Stimulated activated CD8-positive, alpha-beta memory T cell treated with anti-CD3 and anti-CD28 coated beads, Interleukin-2, amount 100 ng/mL, for 48 hours (primary cell): ENCODE measurements around the gene ZNHIT2.
"Not testable (repeated sequence)": the region's sequence is repeated elsewhere in the genome, so short reads cannot be mapped to it uniquely, and the experiment has no call there.

ENCODE experiments used
- DNase-seq, 2 donors: peaks; one replicate each; pipeline ENCODE4 v3.0.0-alpha.2; 2020; ENCODE audit warnings: low read depth in 2 of 2

ZNHIT2 gene

DNA sequence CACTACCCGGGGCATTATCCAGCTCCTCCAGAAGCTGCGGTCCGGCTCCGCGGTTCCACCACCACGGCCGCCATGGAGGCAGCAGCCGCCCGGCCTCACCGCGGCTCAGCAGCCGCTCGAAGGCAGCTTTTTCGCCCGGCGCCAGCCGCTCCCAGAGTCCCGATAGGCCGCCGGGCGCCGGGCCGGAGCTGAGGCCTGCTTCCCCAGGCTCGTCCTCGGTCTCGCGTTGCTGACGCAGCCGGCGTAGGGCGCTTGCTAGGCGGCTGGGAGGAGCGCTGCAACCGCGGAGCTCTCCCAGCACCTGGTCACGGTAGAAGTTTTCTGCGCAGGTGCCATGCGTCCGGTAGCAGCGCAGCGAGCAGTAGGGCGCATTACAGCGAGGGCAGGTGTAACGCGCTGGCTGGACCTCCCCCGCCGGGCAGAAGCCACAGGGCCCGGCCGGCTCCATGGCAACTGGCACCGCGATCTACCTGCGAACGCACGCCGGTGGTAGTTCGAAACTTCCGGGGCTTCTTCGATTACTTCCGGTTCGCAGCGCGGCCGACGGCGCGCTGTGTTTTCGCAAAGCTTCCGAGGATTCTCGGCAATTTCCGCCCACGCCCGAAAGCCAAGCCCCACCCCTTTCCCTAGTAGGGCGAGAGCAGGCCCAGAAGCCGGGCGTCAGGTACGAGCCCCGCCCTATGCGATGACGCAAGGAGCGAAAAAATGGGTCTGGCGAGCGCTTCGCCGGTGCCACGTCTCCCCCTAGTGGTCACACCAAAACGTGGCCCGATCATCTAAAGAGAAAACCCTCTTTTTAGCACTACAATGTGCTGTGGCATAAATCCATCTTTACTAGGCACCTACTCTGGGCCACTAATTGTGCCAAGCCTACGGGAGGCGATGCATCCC, at the start of gene ZNHIT2:
ZNHIT2 (minus strand) TSS at position 496 of the 891 bp plus-strand sequence; CDS start at position 448, 48 bp downstream.
- DNase-seq = peak; percentile 100

DNA sequence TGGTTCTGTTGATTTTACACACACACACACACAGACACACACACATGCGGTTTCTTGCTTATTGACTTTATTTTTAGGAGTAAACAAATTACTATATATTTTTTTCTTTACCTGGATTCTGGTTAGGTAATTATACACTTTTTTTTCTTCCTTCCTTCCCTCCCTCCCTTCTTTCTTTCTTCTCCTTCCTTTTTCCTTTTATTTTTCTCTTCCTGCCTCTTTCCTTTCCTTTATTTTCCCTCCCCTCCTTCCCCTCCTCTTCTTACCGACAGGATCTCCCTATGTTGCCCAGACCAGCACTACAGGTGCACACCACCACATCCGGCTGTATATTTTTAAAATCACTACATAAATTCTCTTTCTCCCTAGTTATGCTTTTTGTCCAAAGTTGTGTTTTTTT, 49.4 kb upstream of the ZNHIT2 start:
- DNase-seq = no peak

DNA sequence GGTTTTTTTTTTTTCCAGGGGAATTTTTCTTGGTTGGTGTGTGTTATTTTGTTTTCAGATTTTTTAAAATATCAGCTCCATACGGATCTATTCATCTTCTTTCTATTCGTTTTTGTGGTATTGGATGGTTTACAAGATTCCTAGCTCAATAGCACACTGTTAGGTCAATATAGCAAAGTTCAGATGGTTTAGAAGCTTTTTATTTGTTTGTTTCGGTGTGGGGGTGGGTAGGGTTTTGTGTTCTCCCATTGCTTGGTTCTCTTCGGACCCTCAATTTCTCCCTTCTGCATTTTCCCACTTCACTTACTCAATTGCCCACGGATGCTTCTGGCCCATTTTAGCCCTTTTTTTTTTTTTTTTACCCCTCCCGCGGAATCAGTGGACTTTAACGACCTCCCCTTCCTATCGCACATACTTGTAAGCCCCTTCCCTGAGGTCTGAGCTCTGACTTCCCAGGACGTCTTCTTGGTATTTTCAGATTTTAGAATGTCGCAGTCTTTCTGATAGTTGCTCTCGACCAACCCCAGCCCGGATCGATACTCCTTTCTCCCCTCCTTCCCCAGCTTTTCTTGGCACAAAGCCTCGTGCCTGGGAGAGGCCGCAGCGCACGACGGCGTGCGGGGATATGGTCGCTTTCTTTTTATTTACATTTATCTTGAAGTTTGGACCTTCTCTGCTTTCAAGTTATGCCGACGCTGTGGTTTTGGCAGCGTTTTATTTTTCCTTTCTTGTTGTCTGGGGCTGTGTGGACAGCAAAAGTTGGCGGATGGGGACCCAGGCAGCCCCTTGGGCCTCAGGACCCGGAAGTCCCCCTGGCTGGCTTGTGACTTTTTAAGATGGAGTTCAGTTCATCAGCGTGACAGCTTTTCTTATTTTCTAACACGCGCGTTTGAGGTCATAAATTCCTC, 48.2 kb upstream of the ZNHIT2 start:
- no peak for DNase-seq

DNA sequence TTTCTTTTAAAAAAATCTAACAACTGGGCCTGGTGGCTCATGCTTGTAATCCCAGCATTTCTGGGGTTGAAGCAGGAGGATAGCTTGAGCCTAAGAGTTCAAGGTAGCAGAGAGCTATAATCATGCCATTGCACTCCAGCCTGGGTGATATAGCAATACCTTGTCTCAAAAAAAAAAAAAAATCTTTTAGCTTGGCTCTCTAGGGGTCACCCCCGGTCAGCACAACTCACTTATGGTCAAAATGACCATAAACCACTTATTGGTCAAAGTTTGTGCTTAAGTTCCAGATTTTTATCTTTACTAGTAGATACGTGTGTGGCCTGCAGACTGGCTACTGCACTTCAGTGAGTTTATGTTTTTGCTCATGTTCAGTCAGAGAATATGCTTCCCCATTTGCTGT, 46.2 kb upstream of the ZNHIT2 start:
- DNase-seq = no peak

DNA sequence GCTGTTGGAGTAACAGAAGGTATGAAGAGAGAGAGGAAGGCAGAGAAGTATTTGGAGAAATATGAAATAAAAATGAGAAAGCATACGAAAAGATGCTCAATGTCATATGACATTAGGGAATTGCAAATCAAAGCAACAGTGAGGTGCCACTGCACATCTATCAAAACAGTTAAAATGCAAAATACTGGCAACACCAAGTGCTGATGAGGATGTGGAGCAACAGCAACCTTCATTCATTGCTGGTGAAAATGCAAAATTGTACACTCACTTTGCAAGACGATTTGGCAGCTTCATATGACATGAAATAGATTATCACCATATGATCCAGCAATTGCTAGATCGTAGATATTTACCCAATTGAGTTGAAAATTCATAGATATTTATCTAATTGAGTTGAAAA, 43.1 kb upstream of the ZNHIT2 start:
- no peak for DNase-seq

DNA sequence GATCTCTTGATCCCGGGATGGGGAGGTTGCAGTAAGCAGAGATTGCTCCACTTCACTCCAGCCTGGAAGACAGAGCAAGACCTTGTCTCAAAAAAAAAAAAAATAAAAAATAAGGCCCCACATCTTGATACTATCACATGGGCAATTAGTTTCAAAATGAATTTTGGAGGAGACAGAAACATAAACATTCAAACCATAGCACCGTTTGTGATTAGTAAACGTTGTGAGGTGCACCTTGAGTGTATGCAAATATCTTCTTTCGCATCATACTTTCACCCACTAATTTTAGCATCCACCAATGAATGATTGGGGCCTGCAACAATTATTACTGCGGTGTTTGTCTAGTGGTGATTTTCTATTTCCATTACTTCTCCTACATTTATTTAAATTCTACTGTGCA, 41.5 kb upstream of the ZNHIT2 start:
- no peak for DNase-seq

DNA sequence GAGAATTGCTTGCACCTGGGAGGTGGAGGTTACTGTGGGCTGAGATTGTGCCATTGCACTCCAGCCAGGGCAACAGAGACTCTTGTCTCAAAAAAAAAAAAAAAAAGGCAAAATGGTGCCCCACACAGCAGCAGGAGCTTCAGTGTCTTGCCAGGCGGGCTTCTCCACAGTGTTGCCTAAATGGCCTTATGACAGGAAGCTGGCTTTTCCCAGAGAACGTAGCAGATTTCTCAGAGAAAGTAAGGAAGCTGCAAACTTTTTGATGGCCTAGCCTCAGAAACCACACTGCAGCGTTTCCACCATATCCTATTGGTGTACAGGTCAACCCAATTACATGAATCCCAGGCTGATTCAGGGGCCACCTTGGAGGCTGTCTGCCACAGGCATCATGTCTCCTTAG, 39.8 kb upstream of the ZNHIT2 start:
- DNase-seq = no peak

DNA sequence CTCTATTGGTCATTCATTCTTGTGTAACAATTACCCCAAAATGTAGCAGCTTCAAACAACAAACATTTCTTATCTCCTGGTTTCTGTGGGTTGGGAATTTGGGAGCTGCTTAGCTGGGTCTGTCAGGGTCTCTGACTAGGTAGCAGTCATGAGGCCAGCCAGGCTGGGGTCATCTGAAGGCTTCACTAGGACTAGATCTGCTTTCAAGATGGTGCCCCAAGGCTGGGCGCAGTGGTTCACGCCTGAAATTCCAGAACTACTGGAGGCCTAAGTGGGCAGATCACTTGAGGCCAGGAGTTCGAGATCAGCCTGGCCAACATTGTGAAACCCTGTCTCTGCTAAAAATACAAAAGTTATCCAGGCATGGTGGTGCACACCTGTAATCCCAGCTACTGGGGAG, 39.4 kb upstream of the ZNHIT2 start:
- no peak for DNase-seq

DNA sequence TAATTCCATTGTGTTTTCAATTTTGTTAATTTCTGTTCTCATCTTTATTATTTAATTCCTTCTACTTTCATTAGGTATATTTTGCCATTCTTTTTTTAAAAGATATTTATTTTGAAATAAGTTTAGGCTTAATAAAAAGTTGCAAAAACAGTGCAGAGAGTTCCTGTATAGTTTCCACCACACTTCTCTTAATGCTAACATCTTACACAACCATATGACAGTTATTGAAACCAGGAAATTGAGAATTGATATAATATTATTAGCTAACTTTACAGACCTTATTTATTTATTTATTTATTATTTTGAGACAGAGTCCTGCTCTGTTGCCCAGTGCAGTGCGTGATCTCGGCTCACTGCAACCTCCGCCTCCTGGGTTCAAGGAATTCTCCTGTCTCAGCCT, 38.8 kb upstream of the ZNHIT2 start:
- DNase-seq = no peak

DNA sequence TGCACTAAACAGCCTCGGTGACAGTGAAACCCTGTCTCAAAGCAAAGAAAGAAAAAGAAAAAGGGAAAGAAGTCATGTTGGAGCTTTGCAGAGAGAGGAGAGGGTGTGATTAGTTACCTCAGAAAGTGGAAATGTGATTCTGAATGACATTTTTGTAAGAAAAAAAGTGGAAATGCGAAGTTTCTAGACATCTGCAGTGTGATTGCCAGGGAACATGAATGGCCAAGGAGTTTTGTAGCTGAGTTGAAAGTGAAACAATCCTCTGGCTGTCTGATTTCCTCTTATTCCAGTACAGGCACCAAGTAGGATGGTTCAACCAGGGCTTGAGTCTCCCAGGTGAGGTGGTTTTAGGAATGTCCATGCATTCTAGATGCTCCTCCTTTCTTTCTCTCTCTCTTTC, 34.6 kb upstream of the ZNHIT2 start:
- DNase-seq = no peak

DNA sequence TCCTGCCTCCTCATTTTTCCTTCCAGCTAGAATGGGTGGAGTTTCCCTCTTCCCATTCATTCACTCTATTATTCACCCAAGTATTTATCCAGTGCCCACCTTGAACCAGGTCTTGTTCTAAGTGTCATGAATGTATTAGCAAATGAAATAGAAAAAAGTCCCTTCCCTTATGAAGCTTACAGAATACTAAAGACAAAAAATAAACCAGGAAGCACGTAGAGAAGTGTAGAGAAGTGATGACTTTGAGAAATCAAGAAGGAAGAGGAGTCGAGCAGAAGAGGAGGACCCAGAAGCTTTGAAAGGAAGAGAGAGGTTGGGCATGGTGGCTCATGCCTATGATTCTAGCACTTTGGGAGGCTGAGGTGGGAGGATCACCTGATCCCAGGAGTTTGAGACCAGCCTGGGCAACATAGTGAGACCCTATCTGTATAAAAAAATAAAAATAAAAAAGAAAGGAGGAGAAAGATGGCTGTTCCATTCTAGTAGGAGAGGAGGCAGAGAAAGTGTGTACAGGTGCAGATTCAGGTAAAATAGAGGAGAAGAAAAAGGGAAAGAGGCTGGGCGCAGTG, 33.9 kb upstream of the ZNHIT2 start:
- DNase-seq = no peak

DNA sequence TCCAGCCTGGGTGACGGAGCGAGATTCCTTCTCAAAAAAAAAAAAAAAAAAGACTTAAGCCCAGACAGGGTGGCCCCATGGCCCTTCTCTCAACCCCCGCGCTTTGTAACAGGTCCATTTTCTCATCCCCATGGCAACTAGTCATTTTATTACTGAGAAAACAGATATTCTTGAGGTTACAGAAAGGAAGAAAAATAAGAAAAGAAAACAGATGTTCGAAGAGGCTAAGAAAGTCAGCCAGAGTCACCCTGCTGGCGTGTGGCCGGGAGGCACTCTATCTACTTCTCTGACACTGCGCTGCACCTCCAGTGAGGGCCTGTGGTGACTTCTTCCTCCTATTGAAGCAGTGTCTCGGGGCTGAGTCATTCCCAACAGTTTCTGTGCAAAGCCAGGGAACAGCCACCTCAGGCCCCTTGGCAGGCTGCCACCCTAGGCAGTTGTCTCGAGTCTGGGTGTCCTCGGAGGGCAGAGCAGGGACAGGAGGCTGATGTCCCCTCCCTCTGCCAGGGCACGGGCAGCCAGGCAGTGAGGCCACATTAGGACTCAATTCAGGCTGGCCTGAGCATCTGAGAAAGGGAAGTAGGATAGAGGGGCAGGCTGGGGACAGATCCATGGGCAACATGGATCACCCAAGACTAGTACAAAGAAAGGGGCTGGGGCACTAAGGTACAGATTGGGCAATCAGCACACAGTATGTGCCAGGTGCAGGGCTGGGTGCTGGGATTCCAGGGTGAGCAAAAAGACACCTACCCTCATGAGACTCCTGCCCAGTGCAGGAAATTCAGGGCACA, 33.2 kb upstream of the ZNHIT2 start:
- DNase-seq = peak in 1 of 2 donors; percentile 26

DNA sequence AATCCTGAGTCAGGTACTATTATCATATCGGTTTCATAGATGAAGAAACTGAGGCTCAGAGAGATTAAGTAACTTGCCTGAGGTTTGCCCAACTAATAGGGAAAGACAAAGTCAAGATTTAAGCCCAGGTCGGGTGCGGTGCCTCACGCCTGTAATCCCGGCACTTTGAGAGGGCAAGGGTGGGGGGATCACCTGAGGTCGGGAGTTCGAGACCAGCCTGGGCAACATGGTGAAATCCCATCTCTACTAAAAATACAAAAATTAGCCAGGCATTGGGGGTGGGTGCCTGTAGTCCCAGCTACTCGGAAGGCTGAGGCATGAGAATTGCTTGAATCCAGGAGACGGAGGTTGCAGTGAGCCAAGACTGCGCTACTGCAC, 32.6 kb upstream of the ZNHIT2 start:
- DNase-seq = not testable (repeated sequence)

DNA sequence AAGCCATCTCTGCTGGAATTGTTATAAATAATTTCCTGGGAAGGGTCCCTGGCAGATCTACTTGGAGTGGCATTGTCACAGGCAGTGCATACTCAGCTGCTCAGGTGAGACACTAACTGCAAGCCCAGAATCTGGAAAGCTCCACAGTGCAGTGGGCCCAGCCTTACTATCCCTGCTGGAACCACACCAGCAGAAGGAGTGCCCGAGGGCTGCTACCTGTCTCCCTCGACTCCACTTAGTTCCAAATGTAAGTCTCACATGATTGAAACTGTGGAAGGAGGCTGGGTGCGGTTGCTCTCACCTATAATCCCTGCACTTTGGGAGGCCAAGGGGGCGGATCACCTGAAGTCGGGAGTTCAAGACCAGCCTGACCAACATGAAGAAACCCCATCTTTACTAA, 31.2 kb upstream of the ZNHIT2 start:
- DNase-seq = no peak

DNA sequence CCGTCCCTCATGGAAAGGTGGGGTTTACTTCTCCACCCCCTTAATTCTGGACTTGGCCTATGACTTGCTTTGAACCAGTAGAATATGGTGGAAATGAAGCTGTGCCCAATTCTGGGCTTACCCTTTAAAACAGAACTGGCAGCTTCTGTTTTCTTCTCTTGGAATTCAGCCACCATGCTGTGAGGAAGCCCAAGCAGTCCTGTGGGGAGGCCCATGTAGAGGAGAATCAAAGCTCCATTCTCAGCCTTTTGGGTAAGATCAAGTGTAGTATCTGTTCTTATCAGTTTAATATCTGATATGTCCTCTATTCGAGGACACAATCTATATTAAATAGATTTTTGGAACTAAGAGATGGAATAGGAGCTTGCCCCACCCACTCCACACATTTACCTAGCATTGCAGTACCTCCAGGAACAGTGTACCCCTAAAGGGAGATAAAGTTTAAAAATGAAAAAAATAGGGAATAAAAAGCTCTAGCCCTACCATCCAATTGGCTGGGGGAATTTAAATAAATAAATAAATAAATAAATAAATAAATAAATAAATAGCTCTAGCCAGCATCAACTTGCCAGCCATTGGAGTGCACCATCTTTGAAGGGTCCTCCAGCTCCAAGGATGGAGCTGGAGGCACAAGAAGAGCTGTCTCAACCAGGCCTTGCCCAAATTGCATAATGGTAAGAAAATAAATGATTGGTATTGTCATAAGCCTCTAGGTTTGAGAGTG, 30.0 kb upstream of the ZNHIT2 start:
- no peak for DNase-seq

DNA sequence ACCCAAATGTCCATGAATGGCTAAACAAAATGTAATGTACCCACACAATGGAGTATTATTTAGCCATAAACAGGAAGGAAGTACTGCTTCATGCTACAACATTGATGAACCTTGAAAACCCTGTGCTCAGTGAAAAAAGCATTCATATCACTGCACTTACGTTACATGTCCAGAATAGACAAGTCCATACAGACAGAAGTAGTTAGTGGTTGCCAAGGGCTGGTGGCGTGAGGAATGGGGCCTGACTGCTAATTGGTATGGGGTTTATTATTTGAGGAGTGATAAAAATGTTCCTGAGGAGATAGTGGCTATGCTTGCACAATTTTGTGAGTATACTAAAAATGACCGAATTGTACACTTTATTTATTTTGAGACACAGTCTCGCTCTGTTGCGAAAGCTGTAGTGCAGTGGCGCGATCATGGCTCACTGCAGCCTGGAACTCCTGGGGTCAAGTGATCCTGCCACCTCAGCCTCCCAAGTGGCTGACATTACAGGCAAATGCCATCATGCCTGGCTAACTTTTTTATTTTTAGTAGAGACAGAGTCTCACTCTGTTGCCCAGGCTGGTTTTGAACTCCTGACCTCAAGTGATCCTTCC, 24.5 kb upstream of the ZNHIT2 start:
- no peak for DNase-seq

DNA sequence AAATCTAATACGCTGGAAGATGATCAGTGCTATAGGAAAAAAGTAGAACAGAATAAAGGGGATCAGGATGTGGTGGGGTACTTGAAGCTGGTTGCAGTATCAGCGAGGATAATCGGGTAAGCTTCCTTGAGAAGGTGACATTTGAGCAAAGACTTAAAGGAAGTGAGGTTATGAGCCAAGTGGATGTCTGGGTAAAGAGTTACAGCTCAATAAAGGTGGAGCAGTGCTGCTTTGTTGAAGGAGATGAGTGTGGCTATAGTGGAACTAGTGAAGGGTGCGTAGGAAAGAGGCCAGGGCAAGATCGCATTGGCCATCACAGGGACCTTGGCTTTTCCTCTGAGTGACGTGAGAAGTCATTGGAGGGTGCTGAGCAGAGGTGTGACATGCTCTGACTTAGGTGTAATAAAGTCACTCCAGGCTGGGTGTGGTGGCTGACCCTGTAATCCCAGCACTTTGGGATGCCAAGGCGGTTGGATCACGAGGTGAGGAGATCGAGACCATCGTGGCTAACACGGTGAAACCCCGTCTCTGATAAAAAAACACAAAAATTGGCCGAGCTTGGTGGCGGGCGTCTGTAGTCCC, 19.1 kb upstream of the ZNHIT2 start:
- no peak for DNase-seq

DNA sequence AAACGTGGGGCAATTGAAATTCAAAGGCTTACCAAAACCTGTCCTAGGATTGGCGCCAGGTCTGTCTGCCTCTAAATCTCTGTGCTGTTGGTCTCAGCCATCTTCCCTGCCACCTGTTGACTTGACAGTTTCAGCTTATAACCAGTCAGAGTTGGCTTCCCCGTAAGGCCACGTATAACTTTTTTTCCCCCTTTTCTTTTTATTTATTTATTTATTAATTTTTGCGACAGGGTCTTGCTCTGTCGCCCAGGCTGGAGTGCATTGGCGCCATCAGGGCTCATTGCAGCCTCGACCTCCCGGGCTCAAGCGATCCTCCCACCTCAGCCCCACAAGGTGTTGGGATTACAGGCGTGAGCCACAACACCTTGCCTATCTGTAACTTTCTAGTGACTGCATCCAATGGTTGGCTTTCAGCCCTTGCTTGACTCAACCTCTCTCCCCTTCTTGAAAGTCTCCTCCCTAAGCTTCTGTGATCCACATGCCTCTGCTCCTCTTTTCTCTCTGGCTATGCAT, 18.2 kb upstream of the ZNHIT2 start:
- no peak for DNase-seq

DNA sequence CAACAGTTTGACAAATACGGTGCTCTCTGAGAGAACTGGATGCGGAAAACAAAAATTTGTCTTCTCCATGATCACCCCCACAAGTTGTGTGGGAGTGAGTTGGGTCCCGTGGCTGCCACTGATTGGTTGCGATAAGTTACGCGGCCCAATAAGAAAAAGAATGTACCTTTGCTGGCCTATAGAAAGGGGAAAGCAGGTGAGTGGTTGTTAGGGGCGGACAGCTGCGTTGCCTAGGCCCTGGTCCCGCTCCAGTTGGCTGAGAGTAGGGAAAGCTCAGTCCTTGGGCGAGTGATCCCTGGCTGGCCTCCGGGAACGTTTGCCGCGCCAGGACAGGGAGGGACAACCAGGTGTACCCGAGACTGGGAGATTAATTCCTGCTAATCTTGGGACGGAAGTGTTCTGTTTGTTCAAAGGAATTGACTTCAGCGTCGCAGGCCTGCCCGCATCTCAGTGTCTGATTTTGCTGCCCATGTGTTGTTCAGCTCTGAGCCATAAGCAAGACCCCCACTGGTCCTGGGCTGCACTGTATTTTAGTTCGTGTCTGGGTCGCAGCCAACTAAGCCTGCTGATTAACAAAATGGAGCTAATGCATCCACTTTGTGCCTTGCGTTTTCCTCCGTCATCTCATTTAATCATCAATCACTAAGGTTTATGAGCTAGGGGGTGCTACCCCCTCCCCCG, 17.6 kb upstream of the ZNHIT2 start:
- DNase-seq = peak; percentile 59 to 67
